Raji (cell line): ENCODE results near the gene NEURL4.

Source experiments
- POLR2A ChIP-seq: IDR thresholded peaks from 2 replicates; pipeline ENCODE4 v1.6.1; 2011; ENCODE audit warnings: low read depth, low read length, control low read depth; ENCODE audit not compliant: insufficient read depth

NEURL4 gene

GRCh38 chr17:7294614-7295153 lies 34.5 kb downstream of the NEURL4 start, which contains the start of gene YBX2:
YBX2 (minus strand) TSS chr17:7294639; CDS start chr17:7294500, 139 bp downstream.
- TF ChIP-seq POLR2A = no peak

GRCh38 chr17:7293816-7294613 lies 35.1 kb downstream of the NEURL4 start:
- TF ChIP-seq POLR2A = no peak

- no peak for TF ChIP-seq POLR2A
Measured at GRCh38 chr17:7293159-7293558, 36.0 kb downstream of the NEURL4 start.

- TF ChIP-seq POLR2A = no peak
Measured at GRCh38 chr17:7292729-7293128, 36.4 kb downstream of the NEURL4 start.

GRCh38 chr17:7292194-7292593 lies 36.9 kb downstream of the NEURL4 start:
- no peak for TF ChIP-seq POLR2A

DNA sequence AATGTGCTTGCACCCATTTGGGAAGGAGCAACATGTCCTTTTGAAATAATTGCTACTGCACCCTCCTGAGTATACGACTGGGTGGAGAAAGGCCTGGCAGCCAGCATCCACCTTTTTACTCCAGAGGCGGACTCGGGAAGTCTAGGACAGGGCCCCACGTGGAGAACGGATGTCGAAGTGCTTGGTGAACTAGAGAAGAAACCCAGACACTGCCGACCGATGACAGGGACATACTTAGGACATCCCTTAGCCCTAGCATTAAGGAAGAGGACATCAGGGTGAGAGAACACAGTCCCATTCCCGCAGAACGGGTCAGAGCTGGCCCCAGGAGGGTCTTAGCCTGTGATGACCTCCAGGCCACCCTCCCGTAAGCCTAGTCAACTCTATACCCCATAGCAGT lies 38.5 kb downstream of the NEURL4 start:
- no peak for TF ChIP-seq POLR2A

DNA sequence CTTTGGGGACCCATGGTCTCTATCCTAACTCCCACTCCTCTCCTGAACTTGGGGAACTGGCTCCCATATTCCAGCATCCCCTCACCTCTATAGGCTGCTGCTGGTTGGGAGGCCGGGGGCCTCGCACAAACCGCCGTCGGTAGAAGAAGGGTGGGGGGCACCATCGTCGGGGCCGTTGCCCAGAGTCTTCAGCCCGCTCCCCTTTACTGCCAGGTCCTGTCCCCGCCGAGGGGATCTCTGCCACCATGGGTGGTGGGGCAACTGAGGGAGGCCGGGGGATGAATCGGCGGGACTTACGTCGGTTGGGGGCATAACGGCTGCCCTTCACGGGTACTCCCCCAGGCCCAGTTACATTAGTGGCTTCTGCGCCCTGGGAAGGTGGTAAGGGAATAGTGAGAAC lies 39.0 kb downstream of the NEURL4 start:
- no peak for TF ChIP-seq POLR2A

- TF ChIP-seq POLR2A = no peak
Measured at GRCh38 chr17:7289256-7290032, 39.7 kb downstream of the NEURL4 start.

DNA sequence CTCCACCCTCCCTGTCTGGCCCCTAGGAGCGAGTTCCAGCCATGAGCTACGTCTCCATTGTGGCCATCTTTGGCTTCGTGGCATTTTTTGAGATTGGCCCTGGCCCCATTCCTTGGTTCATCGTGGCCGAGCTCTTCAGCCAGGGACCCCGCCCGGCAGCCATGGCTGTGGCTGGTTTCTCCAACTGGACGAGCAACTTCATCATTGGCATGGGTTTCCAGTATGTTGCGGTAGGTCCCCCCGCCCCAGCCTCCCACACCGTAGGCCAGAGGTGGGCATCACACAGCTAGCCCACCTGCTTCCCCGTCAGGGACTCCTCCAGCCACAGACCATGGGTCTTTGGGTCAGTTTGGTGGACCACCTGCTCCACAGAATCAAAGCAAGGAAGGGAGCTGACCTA lies 43.5 kb downstream of the NEURL4 start:
- TF ChIP-seq POLR2A = no peak

- TF ChIP-seq POLR2A = no peak
Measured at GRCh38 chr17:7284911-7285310, 44.2 kb downstream of the NEURL4 start.

- TF ChIP-seq POLR2A = no peak
Measured at GRCh38 chr17:7283471-7284216, 45.5 kb downstream of the NEURL4 start.

DNA sequence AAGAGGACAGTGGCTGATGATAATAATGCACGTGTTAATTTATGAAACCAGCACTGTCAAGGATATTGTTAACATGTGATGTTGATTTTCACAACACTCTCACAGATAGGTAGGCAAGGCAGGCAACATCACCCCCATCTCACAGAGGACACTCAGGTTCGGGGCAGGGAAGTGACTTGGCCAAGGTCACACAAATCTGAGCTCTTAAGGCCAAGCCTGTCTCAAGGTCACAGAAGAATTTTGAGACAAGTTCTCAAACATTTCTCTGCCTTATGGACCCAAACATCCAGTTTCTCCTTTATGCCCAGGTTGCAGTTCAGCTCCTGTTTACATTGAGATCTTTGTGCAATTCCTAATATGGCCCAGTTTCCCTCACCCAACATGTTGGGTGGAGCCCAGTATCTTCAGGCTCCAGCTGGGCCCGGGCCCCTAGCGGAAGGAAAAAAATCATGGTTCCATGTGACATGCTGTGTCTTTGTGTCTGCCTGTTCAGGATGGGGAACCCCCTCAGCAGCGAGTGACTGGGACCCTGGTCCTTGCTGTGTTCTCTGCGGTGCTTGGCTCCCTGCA lies 46.3 kb downstream of the NEURL4 start:
- TF ChIP-seq POLR2A = no peak

DNA sequence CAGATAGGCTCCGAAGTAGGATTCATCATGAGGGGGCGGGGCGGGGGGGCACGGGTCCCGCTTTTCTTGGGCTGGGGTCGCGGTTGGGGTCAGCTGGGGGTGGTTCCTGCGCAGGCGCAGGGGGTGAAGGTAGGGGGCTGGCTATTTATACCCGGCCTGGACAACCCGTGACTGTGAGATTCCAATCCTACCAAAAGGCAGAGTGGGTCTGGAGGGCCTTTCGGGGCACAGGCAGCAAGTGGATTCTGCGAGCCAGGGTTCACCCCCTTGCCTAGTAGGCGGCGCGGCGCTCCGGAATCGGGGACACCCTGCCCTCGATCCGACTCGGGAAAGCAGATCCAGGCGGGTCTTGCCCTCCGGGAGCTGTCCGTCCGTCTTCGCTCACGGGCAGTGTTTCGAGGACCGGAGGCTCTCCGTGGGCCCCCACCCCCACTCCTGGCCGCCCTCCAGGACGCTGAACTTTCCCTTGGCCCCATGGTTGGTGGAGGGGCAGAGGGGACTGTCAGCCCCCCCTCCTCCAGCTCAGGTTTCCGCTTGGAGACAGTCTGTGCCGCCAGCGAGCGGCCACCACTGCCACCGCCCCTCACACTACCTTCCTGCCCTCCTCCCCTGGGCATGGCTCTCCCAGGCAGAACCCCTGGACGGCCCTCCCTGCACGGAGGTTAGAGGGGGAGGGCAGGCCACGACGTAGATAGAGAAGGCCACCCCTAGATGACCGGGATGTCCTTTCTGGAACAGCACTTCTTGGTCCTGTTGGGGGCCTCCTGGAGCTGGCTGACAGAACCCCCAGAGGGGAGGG lies 47.0 kb downstream of the NEURL4 start:
- no peak for TF ChIP-seq POLR2A

DNA sequence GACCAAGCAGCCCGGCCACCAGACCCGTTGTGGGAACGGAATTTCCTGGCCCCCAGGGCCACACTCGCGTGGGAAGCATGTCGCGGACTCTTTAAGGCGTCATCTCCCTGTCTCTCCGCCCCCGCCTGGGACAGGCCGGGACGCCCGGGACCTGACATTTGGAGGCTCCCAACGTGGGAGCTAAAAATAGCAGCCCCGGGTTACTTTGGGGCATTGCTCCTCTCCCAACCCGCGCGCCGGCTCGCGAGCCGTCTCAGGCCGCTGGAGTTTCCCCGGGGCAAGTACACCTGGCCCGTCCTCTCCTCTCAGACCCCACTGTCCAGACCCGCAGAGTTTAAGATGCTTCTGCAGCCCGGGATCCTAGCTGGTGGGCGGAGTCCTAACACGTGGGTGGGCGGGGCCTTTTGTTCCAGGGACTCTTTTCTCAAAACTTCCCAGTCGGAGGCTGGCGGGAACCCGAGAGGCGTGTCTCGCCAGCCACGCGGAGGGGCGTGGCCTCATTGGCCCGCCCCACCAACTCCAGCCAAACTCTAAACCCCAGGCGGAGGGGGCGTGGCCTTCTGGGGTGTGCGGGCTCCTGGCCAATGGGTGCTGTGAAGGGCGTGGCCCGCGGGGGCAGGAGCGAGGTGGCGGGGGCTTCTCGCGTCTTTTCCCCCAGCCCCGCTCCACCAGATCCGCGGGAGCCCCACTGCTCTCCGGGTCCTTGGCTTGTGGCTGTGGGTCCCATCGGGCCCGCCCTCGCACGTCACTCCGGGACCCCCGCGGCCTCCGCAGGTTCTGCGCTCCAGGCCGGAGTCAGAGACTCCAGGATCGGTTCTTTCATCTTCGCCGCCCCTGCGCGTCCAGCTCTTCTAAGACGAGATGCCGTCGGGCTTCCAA lies 47.8 kb downstream of the NEURL4 start, which contains the start of gene SLC2A4:
TSS of gene SLC2A4 (plus strand) at position 645 of the 879 bp plus-strand sequence. CDS start at position 862, 217 bp downstream.
- TF ChIP-seq POLR2A = no peak
